ENCODE data around the gene RMRP.

DNA sequence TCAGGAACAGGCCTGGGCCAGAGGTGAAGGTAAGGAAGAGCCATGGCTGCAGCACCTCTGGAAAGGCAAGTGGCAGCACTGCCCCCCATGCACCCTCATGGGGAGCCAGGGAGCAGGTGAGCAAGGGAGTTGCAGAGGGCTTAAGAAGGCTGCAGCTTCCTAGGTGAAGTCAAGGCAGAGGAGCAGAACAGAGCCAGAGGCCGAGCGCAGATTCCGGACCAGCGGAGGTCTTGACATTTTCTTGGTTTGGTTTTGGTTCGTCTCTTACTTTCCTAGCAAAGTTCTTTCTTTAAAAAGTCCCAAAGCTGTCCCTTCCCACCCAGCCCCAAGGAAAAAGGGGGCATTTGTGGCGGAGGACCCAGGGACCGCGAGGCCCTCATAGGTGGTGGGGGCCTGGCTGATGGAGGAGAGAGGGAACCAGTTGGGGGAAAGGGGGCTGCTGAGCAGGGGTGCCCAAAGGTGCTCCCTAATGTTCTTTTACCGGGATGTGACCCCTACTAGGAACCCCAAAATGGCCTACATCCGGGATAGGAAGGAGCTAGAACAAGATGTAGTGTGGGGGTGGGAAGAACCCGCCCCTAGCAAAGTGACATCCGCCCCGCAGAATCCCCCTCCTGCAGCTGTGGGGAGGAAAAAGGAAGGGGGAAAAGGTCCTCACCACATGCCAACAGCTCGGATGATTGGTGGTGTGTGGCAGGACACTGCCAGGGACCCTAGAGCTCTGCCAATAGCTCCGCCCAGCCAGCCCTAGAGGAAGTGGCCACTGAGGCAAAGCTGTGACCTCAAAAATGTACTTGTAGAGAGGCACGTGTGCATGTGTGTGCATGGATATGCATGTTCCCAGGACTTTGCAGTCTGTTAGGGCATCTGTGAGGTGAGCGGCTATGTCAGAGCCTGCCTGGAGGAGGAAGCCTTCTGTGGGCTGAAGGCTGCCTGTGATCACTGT lies 38.7 kb downstream of the RMRP start:
- TF ChIP-seq, protein P1, sequence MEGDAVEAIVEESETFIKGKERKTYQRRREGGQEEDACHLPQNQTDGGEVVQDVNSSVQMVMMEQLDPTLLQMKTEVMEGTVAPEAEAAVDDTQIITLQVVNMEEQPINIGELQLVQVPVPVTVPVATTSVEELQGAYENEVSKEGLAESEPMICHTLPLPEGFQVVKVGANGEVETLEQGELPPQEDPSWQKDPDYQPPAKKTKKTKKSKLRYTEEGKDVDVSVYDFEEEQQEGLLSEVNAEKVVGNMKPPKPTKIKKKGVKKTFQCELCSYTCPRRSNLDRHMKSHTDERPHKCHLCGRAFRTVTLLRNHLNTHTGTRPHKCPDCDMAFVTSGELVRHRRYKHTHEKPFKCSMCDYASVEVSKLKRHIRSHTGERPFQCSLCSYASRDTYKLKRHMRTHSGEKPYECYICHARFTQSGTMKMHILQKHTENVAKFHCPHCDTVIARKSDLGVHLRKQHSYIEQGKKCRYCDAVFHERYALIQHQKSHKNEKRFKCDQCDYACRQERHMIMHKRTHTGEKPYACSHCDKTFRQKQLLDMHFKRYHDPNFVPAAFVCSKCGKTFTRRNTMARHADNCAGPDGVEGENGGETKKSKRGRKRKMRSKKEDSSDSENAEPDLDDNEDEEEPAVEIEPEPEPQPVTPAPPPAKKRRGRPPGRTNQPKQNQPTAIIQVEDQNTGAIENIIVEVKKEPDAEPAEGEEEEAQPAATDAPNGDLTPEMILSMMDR (IDR thresholded peaks at IDR 0.05), result no peak
- TF ChIP-seq POLR2A (IDR thresholded peaks at IDR 0.05), result peak in 1 of 4 donors; percentile 12

Measured in esophagus squamous epithelium (tissue), 4 donors.